K562 (cell line): ENCODE results near the gene C16orf92.

Experiments
- CHD2 ChIP-seq: IDR thresholded peaks from 2 replicates; pipeline ENCODE4 v1.6.1; 2011; ENCODE audit warnings: low read depth, low read length
- RNF219 ChIP-seq: fragments of 250-450 bp; sonication (Bioruptor Pico); IDR thresholded peaks from 2 replicates; pipeline ENCODE4 v1.5.0; 2022; ENCODE audit warnings: mild to moderate bottlenecking

- TF ChIP-seq CHD2: no peak
- no peak for TF ChIP-seq RNF219 (CRISPR knock-in tag)
These were observed 45.8 kb upstream of the C16orf92 start for GRCh38 chr16:29977063-29977825.
